PFSK-1 (cell line): ENCODE results near the gene LLPH.

Experiments used
- FOXP2 ChIP-seq: optimal IDR thresholded peaks from 2 replicates; pipeline ENCODE3; 2011; ENCODE audit warnings: borderline replicate concordance, control low read depth, inconsistent platforms; ENCODE audit not compliant: insufficient read depth; ENCODE audit errors: extremely low read length, extremely low read depth
- POLR2AphosphoS5 ChIP-seq: IDR thresholded peaks from 2 replicates; pipeline ENCODE4 v1.6.1; 2012; ENCODE audit warnings: low read depth, mild to moderate bottlenecking, control low read depth, low read length, moderate library complexity
- SIN3A ChIP-seq: IDR thresholded peaks from 2 replicates; pipeline ENCODE4 v1.6.1; 2012; ENCODE audit warnings: mild to moderate bottlenecking, low read length, moderate library complexity, borderline replicate concordance; ENCODE audit not compliant: insufficient read depth
- TAF1 ChIP-seq: IDR thresholded peaks from 2 replicates; pipeline ENCODE4 v1.6.1; 2012; ENCODE audit warnings: low read length, control low read depth, borderline replicate concordance; ENCODE audit not compliant: insufficient read depth
- TF ChIP-seq, protein P1 (sequence below), 2 experiments: IDR thresholded peaks; 2 replicates each; pipeline versions ENCODE4 v1.6.1 to v1.8.0; 2011 to 2012; ENCODE audit warnings: low read depth in 2 of 2, low read length in 2 of 2, control low read depth in 1 of 2, inconsistent platforms in 1 of 2, mild to moderate bottlenecking in 1 of 2, moderate library complexity in 1 of 2; ENCODE audit not compliant: insufficient read depth in 1 of 2

Gene LLPH

DNA sequence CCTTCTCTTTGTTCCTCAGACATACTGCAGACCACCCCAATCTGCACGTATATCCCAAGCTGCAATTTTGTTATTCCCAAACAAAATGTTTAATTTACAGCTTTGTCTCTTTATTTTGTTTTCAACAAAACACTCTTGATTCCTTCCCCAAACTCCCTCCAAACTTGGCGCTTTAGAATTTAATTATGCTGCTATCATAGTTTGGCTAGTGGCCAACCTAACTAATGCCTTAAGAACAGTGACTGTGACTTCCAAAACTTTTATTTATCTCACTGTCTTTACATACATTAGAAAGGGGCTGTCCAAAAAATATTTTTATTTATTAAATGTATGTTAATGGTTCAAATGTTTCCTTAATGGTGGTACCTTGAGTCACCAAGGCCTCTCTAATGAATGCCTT lies 32.2 kb upstream of the LLPH start:
- TF ChIP-seq TAF1 (no peak), SIN3A (no peak), POLR2AphosphoS5 (no peak), FOXP2 (no peak)
- TF ChIP-seq, protein P1, sequence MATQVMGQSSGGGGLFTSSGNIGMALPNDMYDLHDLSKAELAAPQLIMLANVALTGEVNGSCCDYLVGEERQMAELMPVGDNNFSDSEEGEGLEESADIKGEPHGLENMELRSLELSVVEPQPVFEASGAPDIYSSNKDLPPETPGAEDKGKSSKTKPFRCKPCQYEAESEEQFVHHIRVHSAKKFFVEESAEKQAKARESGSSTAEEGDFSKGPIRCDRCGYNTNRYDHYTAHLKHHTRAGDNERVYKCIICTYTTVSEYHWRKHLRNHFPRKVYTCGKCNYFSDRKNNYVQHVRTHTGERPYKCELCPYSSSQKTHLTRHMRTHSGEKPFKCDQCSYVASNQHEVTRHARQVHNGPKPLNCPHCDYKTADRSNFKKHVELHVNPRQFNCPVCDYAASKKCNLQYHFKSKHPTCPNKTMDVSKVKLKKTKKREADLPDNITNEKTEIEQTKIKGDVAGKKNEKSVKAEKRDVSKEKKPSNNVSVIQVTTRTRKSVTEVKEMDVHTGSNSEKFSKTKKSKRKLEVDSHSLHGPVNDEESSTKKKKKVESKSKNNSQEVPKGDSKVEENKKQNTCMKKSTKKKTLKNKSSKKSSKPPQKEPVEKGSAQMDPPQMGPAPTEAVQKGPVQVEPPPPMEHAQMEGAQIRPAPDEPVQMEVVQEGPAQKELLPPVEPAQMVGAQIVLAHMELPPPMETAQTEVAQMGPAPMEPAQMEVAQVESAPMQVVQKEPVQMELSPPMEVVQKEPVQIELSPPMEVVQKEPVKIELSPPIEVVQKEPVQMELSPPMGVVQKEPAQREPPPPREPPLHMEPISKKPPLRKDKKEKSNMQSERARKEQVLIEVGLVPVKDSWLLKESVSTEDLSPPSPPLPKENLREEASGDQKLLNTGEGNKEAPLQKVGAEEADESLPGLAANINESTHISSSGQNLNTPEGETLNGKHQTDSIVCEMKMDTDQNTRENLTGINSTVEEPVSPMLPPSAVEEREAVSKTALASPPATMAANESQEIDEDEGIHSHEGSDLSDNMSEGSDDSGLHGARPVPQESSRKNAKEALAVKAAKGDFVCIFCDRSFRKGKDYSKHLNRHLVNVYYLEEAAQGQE (IDR thresholded peaks at IDR 0.05; ENCODE audit: insufficient read depth in 1 of 2, low read depth in 2 of 2, low read length in 2 of 2) = no peak

DNA sequence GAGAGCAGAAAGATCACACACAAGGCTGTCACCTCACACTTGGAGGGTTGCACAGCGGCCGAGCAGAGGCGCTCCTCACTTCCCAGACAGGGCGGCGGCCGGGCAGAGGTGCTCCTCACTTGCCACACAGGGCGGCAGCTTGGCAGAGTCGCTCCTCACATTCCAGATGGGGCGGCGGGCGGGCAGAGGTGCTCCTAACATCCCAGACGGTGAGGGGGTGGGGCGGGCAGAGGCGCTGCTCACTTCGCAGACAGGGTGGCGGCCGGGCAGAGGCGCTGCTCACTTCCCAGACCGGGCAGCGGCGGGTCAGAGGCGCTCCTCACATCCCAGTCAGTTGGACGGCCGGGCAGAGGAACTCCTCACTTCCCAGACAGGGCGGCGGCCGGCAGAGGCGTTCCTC lies 30.2 kb upstream of the LLPH start:
- TF ChIP-seq FOXP2 = no peak
- TF ChIP-seq TAF1 = no peak
- TF ChIP-seq, protein P1 (IDR thresholded peaks at IDR 0.05; ENCODE audit: insufficient read depth in 1 of 2, low read depth in 2 of 2, low read length in 2 of 2) = no peak
- no peak for TF ChIP-seq SIN3A
- TF ChIP-seq POLR2AphosphoS5 = no peak

DNA sequence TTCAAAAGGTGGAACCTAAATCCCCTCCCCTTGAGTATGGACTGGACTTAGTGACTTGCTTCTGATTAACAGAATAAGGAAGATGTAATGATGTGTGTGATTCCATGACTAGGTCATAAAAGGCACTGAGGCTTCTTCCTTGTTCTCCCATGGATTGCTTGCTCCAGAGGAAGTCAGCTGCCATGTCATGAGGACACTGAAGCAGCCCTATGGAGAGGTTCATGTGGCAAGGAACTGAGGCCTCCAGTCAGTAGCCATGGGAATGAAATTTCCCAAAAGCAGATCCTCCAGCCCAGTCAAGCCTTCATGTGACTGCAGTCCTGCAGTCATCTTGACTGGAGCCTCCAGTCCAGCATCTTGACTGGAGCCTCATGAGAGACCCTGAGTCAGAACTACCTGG lies 28.6 kb upstream of the LLPH start:
- TF ChIP-seq FOXP2 (no peak), SIN3A (no peak), POLR2AphosphoS5 (no peak), TAF1 (no peak)
- TF ChIP-seq, protein P1 (IDR thresholded peaks at IDR 0.05; ENCODE audit: insufficient read depth in 1 of 2, low read depth in 2 of 2, low read length in 2 of 2) = no peak

DNA sequence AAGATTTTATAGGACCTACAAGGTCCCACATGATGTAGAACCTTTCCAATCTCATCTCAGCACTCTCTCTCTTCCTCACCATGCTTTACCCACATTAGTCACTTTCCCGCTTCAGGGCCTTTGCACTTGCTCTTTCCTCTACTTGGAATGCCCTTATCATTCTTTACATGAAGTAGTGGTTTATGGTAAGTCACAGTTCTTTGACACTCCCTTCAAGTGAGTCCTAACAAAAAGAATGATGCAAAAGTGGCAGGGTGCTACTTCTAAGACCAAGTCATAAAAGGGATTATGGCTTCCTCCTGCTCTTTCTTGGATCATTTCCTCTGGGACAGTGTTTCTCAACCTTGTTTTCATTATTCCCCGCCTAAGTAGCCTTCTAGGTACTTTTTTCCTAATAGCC lies 26.1 kb upstream of the LLPH start:
- TF ChIP-seq, protein P1 (IDR thresholded peaks at IDR 0.05; ENCODE audit: insufficient read depth in 1 of 2, low read depth in 2 of 2, low read length in 2 of 2) = no peak
- TF ChIP-seq SIN3A (no peak), FOXP2 (no peak), POLR2AphosphoS5 (no peak), TAF1 (no peak)

DNA sequence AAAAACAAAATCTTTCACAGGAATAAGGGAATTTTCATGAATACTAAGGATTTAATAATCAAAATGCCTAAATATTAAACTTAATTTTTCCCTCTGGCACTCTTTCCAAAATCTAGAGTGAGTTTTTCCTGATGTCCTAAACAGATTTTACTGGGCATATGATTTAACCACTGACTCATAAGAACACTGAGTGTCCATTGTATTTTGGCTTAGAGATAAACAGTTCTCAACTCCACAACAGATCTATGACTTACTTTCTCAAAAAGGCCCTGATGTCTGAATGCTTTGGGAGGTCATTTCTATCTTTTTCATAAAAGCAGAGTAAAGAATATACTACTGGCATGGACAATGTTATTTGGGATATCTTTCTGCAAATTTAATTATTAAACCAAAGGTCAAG lies 24.2 kb upstream of the LLPH start:
- TF ChIP-seq, protein P1 (IDR thresholded peaks at IDR 0.05; ENCODE audit: insufficient read depth in 1 of 2, low read depth in 2 of 2, low read length in 2 of 2) = no peak
- TF ChIP-seq SIN3A (no peak), POLR2AphosphoS5 (no peak), TAF1 (no peak), FOXP2 (no peak)
